Activated T-helper 1 cell treated with anti-CD3 and anti-CD28 coated beads, Interleukin-12 subunit alpha, Interleukin-12 subunit beta, Interleukin-2, Interleukin-4 antibody, amounts not matched to agents 30 ng/mL and 10 ng/mL and 1 ng/mL, durations not matched to agents 14 hours and 24 hours and 36 hours (primary cell): ENCODE data around the gene ATP5MC2. TPM values are rescaled to one million over a fixed set of nuclear protein-coding genes. Genes with fewer than 3 reads are reported as not detected.
A peak's percentile ranks its signal among the peaks of the same experiment; 100 is the strongest.

Experiments
- DNase-seq: peaks from one replicate; pipeline ENCODE4 v3.0.0; 2021; ENCODE audit warnings: low spot score
- H3K27ac Mint-ChIP-seq: one replicate; pipeline ENCODE4 v1.8.0; 2021; ENCODE audit warnings: mild to moderate bottlenecking, mixed read lengths
- H3K27me3 Mint-ChIP-seq: one replicate; pipeline ENCODE4 v1.8.0; 2022; ENCODE audit warnings: mild to moderate bottlenecking, moderate library complexity, mixed read lengths; ENCODE audit not compliant: insufficient read depth
- H3K36me3 Mint-ChIP-seq: one replicate; pipeline ENCODE4 v1.8.0; 2021; ENCODE audit warnings: low read depth, mixed read lengths
- H3K4me1 Mint-ChIP-seq: one replicate; pipeline ENCODE4 v1.8.0; 2021; ENCODE audit warnings: low read depth, mixed read lengths
- H3K4me3 Mint-ChIP-seq: one replicate; pipeline ENCODE4 v1.8.0; 2021; ENCODE audit warnings: mild to moderate bottlenecking, moderate library complexity, mixed read lengths
- H3K9me3 Mint-ChIP-seq: one replicate; pipeline ENCODE4 v1.8.0; 2021; ENCODE audit warnings: mixed read lengths
- intact Hi-C: fragments of 100-400 bp; cut with micrococcal nuclease; formaldehyde crosslinking; loops from one replicate; pipeline ENCODE4 v1.15.1; 2024
- total RNA-seq: library from RNA; stranded (reverse); gene quantifications from 2 replicates; pipeline ENCODE4 v1.2.3, GENCODE V29; 2022

ATP5MC2 gene
- total RNA-seq, 1 donor from 2014 or later = 363 TPM

GRCh38 chr12:53626702-53627169, 49.1 kb downstream of the ATP5MC2 start:
- peak overlapping the region; percentile 89 for H3K27ac Mint-ChIP-seq
- intact Hi-C loops = loop anchor here (1.0 to 5.0 kb wide), 10 partner anchors 50 to 620 kb away; partner anchors contain the start of genes ATP5MC2, CALCOCO1, EIF4B and SP1
- no peak for DNase-seq
- H3K36me3 Mint-ChIP-seq = peaks cover 9% of the 10 kb centered on the region
- peaks cover 36% of the 10 kb centered on the region for H3K4me1 Mint-ChIP-seq
- peaks cover under 1% of the 10 kb centered on the region for H3K27me3 Mint-ChIP-seq
- peak overlapping the region; percentile 99 for H3K4me3 Mint-ChIP-seq
- no peaks in the 10 kb centered on the region for H3K9me3 Mint-ChIP-seq

- Mint-ChIP-seq H3K27ac (peak within 1 kb of the TSS; percentile 89), H3K9me3 (no peaks in the 10 kb centered on the region), H3K36me3 (peaks cover 11% of the 10 kb centered on the region), H3K27me3 (no peaks in the 10 kb centered on the region), H3K4me1 (peaks cover 36% of the 10 kb centered on the region), H3K4me3 (peak within 1 kb of the TSS; percentile 99)
- peak; percentile 98 for DNase-seq
- intact Hi-C loops = loop anchor here (1.0 to 5.0 kb wide), 10 partner anchors 50 to 620 kb away; partner anchors contain the start of genes ATP5MC2, CALCOCO1, EIF4B and SP1
These were observed 49.8 kb downstream of the ATP5MC2 start, which contains the start of gene ATF7 for GRCh38 chr12:53625946-53626701. Gene ATF7, minus strand, starts transcription at chr12:53626382. Its CDS starts 25,382 bp downstream, at chr12:53601000.

- Mint-ChIP-seq H3K4me1 (peaks cover 36% of the 10 kb centered on the region), H3K36me3 (peaks cover 11% of the 10 kb centered on the region), H3K9me3 (no peaks in the 10 kb centered on the region), H3K27me3 (no peaks in the 10 kb centered on the region), H3K4me3 (peak overlapping the region; percentile 99), H3K27ac (peak overlapping the region; percentile 89)
- DNase-seq = no peak
- intact Hi-C loops = loop anchor here (5.0 kb wide), 2 partner anchors 243 to 403 kb away; partner anchors contain the start of gene SP1
These were observed 50.4 kb downstream of the ATP5MC2 start for GRCh38 chr12:53625373-53625945.

- H3K4me1 Mint-ChIP-seq = peaks cover 36% of the 10 kb centered on the region
- no peaks in the 10 kb centered on the region for H3K9me3 Mint-ChIP-seq
- peak overlapping the region; percentile 99 for H3K4me3 Mint-ChIP-seq
- intact Hi-C loops = loop anchor here (5.0 kb wide), 2 partner anchors 243 to 403 kb away; partner anchors contain the start of gene SP1
- no peak for DNase-seq
- H3K27me3 Mint-ChIP-seq = no peaks in the 10 kb centered on the region
- peaks cover 11% of the 10 kb centered on the region for H3K36me3 Mint-ChIP-seq
- H3K27ac Mint-ChIP-seq = peak overlapping the region; percentile 89
These were observed 50.9 kb downstream of the ATP5MC2 start for GRCh38 chr12:53624956-53625355.

- H3K27me3 Mint-ChIP-seq = no peaks in the 10 kb centered on the region
- peaks cover 11% of the 10 kb centered on the region for H3K36me3 Mint-ChIP-seq
- peaks cover 36% of the 10 kb centered on the region for H3K4me1 Mint-ChIP-seq
- intact Hi-C loops = no loop called here
- peak overlapping the region; percentile 99 for H3K4me3 Mint-ChIP-seq
- H3K27ac Mint-ChIP-seq = peak overlapping the region; percentile 89
- H3K9me3 Mint-ChIP-seq = no peaks in the 10 kb centered on the region
- DNase-seq = no peak
These were observed 51.4 kb downstream of the ATP5MC2 start for GRCh38 chr12:53624458-53624857.

GRCh38 chr12:53623548-53624385, 52.1 kb downstream of the ATP5MC2 start:
- Mint-ChIP-seq H3K4me3 (peak overlapping the region; percentile 99), H3K27me3 (no peaks in the 10 kb centered on the region), H3K9me3 (no peaks in the 10 kb centered on the region), H3K4me1 (peaks cover 36% of the 10 kb centered on the region), H3K36me3 (peaks cover 11% of the 10 kb centered on the region), H3K27ac (no peak overlapping the region)
- no peak for DNase-seq
- intact Hi-C loops = no loop called here

GRCh38 chr12:53622724-53623123, 53.2 kb downstream of the ATP5MC2 start:
- Mint-ChIP-seq H3K27ac (no peak overlapping the region), H3K4me3 (no peak overlapping the region), H3K36me3 (peaks cover 15% of the 10 kb centered on the region), H3K4me1 (peaks cover 47% of the 10 kb centered on the region), H3K9me3 (no peaks in the 10 kb centered on the region), H3K27me3 (no peaks in the 10 kb centered on the region)
- intact Hi-C loops = no loop called here
- no peak for DNase-seq

GRCh38 chr12:53618275-53618674, 57.6 kb downstream of the ATP5MC2 start:
- Mint-ChIP-seq H3K27me3 (no peaks in the 10 kb centered on the region), H3K27ac (no peak overlapping the region), H3K36me3 (peaks cover 12% of the 10 kb centered on the region), H3K4me1 (peaks cover 22% of the 10 kb centered on the region), H3K4me3 (peak overlapping the region; percentile 69), H3K9me3 (no peaks in the 10 kb centered on the region)
- no peak for DNase-seq
- intact Hi-C loops = no loop called here

GRCh38 chr12:53617700-53618099, 58.2 kb downstream of the ATP5MC2 start:
- Mint-ChIP-seq H3K9me3 (no peaks in the 10 kb centered on the region), H3K27me3 (no peaks in the 10 kb centered on the region), H3K4me3 (peak overlapping the region; percentile 69), H3K36me3 (peaks cover 13% of the 10 kb centered on the region), H3K4me1 (peaks cover 21% of the 10 kb centered on the region), H3K27ac (peak overlapping the region; percentile 32)
- intact Hi-C loops = no loop called here
- DNase-seq = no peak

- peaks cover 21% of the 10 kb centered on the region for H3K4me1 Mint-ChIP-seq
- DNase-seq = no peak
- H3K27me3 Mint-ChIP-seq = no peaks in the 10 kb centered on the region
- intact Hi-C loops = no loop called here
- no peak overlapping the region for H3K27ac Mint-ChIP-seq
- H3K4me3 Mint-ChIP-seq = no peak overlapping the region
- H3K36me3 Mint-ChIP-seq = peaks cover 13% of the 10 kb centered on the region
- no peaks in the 10 kb centered on the region for H3K9me3 Mint-ChIP-seq
These were observed 58.9 kb downstream of the ATP5MC2 start for GRCh38 chr12:53616950-53617349.
